IPS-NIHi7 (cell line): ENCODE measurements around the gene KCNV2.
"Not testable (repeated sequence)": the region's sequence is repeated elsewhere in the genome, so short reads cannot be mapped to it uniquely, and the experiment has no call there.

Experiments
- DNase-seq: peaks from one replicate; pipeline ENCODE4 v3.0.0; 2012; ENCODE audit warnings: mixed read lengths; ENCODE audit errors: extremely low spot score

Gene KCNV2

DNA sequence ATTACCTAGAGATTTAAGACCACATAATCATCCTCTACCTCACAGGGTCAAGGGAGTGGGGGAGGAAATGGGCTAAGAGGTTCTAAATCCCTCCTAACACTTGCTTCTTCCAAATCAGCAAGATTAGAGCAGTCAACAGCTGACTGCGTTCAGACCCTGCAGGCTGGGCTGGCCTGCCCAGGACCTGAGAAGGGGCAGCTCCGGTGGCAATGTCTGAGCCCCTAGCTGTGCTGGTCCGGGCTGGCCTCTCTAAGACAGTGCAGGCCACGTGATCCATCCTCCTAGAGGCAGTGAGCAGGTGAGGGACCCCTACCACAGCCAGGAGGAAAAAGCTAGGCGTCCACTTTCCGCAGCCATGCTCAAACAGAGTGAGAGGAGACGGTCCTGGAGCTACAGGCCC is at the start of gene KCNV2:
KCNV2 (plus strand) TSS at position 126 of the 400 bp plus-strand sequence; CDS start at position 356, 230 bp downstream.
- no peak for DNase-seq

DNA sequence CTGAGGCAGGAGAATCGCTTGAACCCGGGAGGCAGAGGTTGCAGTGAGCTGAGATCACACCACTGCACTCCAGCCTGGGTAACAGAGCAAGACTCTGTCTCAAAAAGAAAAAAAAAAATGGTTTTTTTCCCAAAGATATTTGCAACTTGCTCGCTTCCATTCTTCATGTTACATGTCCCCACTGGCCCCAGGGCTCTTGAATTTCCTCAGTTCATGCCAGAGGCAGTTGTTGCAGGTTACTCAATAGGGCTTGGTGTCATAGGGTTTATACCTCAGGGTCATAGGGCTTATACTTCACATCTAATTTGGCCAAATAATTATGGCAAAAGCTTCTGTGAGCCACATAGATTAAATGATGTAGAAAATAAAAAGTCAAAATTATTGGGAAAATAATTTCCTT is 44.1 kb upstream of the KCNV2 start:
- no peak for DNase-seq

DNA sequence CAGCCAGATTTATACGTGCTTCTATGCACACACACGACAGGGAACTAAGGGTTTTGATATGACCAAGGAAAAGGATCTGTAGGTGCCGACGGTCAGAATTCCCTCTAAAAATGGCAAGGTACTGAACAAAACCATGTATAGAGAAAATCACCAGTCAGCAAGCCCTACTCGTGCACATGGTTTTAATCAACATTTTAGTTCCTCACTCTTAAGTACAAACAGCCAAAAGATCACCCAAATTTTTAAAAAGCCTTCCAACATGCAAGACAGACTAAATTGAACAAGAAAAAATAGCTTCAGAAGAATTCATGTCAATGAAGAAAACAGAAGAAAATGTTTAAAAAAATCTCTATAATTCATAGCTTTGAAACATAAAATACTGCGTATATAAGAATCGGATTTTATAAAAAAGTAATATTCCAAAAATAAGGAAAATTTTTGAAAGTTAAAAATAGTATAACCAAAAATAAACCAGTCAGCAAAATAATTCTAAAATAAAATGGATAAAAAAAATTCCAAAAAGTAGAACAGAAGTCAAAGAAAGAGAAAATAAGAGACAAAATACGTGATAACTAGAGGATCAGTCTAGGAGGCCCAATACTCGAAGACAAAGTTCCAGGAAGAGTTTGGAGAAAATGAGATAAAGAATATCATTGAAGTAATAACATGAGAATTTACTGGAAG is 43.0 kb upstream of the KCNV2 start:
- DNase-seq = no peak

DNA sequence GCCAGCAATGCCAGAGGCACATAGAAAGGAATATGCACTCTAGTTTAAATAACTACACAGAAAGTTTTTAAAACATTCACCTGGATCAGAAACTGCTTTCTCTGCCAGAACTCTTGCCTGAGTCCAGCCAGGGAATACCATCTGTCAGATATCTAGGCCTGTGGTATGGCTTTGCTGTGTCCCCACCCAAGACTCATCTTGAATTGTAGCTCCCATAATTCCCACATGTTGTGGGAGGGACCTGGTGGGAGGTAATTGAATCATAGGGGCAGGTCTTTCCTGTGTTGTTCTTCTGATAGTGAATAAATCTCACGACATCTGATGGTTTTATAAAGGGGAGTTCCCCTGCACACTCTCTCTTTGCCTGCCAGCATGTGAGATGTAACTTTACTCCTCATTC is 41.5 kb upstream of the KCNV2 start:
- DNase-seq = no peak

DNA sequence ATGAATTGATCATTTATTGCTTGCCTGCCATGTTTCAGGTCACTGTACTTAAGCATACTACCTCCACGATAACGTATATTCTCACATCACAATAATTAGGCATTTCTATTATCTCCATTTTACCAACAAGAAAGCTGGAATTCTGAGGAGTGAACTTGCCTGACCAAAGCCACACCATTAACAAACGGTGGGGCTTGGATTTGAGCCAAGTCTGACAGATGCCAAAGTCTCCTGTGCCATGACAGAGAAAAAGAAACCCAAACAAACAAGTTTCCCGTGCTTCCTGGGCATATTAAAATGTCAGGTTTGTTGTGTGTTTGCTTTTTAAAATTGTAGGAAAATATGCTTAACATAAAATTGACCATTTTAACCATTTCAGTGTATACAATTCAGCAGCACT is 40.8 kb upstream of the KCNV2 start:
- no peak for DNase-seq

DNA sequence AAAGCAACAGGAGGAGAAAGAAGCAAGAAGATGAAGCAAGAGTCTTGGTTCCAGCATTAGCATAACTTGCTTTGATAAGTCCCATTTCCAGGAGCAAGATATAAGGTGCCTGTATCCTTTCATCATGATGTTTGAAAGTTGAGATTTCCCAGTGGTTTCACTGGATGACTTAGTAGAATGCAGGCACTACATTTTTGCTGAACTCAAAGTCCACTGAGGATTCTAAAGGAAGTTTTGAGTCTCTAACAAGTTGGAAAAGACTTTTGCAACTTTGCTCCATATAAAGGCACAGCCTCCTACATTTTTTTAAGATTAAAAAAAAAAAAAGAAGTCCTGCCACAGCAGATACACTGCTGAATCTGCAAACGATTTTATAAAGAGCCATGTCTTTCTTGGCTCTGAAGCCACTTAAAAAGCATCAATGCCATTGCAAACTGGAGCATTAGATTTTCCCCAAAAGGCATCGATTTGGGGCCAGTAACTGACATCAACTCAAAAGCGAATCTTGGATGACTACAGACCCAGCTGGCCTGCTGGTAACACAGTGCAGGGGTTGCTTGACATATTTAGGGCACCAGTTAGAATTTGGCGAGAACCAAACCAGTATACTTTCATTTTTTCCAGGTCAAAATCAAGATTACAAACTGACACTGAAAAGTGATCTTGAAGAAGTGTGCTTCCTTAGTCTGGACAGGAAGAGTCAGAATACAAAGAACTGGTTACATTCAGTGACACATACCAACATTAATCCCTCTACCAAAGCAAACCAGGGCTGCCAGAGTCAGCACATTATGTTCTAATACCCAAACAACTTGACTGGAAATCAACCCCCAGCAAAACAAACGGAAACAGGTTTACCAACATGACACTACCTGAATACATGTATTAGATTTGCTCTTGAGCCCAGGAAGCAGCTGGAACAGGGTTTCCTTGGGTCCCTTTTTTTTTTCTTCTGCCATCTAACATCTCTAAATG is 39.1 kb upstream of the KCNV2 start:
- DNase-seq = no peak

DNA sequence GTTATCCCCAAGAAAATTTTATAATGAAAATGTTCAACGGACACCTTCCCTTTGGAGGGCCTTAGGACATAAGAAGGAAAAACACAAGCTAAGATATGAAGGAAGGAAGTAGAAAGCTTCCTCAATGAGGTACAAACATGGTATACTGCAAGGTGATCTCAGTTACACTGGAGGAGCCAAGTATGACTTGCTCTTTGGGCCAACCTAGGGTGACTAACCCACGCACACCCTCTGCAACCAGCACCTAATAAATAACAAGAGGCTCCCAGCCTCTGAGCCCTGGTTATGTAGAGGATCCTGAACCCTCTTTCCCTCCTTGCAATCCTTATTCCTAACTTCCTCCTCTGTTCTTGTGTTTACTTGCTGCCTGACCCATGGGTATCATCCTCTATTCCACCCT is 38.3 kb upstream of the KCNV2 start:
- no peak for DNase-seq

DNA sequence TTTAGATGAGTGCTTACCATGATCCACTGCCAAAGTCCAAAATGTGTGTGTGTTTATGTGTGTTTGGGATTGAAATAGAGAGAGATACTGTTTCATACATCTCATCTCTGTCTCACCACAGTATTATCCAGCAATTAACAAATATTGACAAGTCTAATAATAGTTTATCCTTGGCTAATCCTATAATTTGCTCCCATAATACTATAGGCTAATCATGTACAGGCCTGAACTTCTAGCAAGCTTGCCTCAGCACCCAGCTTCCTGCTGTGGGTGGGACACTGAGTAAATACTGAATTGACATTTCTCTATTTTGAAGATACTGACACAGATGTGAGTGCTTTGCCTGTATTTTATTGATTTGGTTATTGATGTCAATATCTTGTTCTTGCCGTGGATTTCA is 35.3 kb upstream of the KCNV2 start:
- DNase-seq = no peak

DNA sequence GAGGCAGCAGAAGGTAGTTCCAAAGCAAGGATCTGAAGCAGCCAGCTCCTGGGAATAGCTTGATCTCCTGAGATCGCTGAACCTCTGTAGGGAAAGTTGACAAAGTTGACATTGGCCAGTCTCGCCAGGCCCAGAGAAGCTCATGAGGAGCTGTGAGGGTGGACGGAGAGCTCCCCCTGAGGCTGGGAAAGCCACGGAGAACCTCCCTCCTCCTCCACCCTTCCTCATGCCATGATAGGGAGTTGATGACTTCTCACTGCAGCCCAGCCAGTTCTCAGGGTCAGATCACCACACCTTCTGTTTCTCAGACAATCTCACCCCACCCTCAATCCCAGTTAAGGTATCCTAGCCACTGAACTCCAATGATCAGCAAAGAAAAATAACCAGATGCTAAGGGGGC is 30.4 kb upstream of the KCNV2 start:
- DNase-seq = no peak

DNA sequence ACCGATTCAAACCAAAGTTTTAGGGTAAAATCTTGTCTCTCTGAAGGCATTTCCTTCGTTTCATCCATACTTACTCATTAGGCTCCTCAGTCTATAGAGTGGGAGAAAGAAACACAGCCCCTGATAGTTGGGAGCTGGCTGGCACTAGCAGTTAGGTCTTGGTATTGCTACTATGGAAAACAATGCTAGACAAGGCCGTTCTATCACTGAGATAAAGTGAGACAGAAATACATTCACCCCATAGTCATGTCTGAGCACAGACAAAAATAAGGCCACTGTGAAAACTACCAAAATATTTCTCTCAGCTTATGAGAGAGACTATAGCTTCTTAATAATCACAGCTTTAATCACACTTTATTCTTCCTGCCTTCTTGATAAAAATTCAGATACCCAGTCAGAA is 28.7 kb upstream of the KCNV2 start:
- DNase-seq = no peak

DNA sequence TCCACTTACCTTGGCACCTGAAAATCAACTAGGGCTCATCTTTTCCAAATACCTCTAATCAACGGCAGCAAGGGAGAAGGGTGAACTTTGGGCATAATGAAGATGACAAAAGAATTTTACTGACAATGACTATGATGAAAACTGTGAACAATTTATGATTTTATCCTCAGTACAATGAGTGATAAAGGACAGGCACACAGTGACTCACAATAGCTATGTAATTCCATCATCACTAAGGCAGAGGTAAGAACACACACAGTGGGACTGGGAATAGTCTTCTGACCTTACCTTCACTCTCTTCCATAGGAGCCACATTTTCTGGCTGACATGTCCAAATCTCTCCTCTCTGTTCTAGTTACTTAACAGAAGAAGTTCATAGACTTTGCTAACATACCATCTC is 26.1 kb upstream of the KCNV2 start:
- DNase-seq = no peak

DNA sequence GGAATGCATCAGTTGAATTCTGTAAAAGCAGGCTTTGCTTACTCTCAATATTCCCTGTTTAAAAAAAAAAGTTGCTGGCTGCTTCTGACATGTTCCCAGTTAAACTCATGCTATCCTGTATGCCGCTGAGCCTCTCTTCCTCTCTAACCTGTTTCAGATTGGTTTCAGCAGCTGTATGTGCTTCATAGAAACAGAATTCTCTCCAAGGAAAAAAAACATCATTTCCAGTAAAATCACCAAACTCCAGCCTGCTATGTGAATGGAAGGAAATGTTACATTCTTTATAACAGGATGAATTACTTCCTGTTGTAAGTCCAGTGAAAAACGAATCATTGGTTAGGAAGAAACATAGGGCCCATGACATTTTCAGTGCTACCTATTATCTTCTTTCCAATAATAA is 25.7 kb upstream of the KCNV2 start:
- no peak for DNase-seq

DNA sequence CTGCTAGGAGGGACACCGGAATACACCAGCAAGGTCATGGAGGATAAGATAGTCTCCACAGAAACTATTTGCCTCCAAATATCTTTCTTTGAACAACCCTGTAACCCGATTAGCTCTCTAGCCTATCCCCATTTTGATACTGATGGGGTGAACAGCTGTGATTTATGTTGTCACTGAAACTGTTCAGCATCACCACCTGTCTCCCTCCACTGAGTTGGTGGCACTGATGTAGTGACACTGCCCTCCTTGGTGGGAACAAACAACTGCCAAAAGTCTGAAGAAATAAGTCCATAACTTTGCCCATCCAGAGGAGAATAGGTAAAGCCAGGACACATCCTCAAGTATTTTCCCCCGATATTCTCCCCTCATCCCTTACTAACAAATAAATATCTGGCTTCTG is 24.3 kb upstream of the KCNV2 start:
- DNase-seq = no peak

DNA sequence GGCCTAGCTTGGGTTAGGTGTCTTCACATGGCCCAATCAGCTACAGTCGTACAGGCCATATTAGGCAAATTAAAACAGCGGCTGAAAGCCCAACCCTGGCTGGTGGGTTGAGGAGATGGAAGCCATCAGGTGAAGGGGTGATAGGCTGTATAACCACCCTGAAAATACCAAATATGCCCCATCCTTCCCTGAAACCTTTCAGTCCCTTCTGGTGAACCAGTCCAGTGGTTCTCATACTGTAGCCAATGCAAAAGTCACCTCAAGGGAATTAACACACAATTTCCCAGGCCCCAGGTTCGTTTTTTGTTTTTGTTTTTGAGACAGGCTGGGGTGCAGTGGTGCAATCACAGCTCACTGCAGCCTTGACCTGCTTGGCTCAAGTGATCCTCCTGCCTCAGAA is 19.8 kb upstream of the KCNV2 start:
- no peak for DNase-seq

DNA sequence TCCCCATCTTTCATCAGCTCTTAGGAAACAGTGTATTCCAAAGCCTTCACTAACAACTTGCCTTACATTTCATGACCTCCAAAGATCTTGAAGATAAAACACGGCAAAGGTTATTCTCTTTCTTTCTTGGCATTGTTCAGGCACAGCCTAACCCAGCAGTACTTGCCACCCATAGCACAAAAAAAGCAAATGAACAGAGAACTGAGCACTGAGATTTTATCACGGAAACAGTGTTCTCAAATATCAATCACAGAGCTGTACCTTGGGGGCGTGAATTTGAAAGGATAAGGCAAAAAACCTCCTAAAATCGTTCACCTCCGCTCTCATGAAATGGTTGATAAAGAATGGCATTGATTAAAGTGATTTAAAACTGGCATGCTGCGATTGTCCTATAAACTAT is 16.9 kb upstream of the KCNV2 start:
- DNase-seq = no peak

DNA sequence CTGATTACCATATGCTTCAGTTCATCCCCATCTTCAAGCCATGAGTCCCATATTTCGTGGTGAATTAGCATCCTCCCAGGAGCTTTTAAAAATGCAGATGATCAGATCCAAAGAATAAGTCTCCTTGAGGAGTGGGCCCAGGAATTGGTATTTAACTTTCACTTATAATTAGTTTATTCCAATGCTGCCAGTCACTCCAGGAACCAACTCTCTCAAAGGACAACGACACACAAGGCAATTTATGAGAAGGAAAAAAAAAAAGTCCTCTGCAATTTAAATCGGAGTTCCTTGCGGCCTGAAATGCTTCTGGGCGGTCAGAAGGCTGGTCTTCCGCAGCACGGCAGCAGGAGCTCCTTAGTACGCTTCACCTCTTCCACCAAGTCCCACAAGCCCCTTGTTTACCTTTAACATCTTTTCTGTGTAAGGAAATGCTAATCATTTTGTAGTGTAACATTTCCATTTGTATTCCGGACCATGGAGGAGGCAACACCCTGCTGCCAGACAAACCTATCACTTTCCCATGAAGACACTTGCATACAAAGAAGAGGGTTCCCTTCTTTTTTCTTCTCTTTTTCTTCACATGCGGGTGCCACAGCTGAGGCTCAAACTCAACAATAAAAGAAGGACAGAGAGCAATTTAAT is 16.3 kb upstream of the KCNV2 start:
- DNase-seq = peak; percentile 26

DNA sequence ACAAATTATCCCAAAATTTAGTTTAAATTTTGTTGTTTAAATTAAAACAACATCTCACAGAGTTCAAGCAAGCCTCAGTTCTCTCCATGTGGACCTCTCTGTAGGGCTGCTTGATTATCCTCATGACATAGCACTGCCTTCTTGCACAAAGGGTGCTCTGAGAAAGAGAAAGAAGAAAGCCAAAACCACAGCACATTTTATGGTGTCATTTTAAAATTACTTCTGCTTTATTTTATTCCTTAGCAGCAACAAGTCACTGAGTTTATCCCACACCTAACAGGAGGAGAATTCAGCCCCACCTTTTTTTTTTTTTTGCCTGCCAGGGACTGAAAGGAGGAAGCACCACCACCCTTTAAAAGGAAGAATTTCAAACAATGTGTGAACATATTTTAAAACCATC is 12.8 kb upstream of the KCNV2 start:
- DNase-seq = no peak

DNA sequence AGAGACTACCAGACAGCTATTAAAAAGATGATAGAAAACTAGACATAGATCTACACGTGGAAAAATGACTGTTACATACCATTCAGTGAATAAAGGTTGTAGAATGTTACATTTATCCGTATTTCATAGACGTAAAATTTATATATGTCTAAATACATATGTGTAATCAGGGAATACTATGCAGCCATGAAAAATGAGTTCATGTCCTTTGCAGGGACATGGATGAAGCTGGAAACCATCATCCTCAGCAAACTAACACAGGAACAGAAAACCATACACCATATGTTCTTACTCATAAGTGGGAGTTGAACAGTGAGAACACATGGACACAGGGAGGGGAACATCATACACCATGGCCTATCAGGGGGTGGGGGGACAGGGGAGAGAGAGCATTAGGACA is 10.1 kb upstream of the KCNV2 start:
- not testable (repeated sequence) for DNase-seq

DNA sequence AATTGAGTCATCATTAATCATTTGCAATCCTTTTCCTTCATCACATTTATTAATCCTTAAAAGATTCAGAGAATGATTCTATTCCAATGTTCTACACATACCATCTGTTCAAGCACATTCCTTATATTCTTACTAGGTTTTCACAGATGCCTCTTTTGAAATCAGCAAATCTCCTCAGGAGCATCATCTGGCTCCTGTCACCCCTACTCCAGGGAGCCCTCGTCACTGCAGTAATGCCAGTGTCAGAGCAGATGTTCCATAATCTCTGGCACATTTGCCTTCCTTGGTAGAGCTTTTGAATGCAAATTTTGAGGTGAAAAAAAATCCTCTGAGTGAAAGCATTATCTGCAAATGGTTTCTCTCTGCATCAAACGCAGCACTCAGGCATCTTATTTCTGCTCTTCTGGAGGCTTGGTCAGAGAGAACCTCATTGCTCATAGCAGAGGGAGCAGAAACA is 7.6 kb upstream of the KCNV2 start:
- DNase-seq = no peak

DNA sequence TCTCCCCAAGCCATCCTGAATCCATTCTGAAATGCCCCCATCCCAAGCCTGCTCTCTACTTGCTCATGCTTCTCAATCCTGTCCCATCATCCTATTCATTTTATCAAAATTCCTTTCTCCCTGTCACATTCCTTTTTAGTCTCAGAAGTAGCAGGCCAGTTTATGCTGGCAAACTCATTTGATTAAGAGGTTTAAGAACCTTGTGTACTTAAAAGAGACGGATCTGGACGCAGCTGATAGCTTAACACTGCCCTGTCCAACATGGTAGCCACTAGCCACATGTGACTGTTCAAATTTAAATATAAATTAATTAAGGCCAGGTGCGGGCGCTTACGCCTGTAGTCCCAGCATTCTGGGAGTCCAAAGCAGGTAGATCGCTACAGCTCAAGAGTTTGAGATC is 5.6 kb upstream of the KCNV2 start:
- no peak for DNase-seq

DNA sequence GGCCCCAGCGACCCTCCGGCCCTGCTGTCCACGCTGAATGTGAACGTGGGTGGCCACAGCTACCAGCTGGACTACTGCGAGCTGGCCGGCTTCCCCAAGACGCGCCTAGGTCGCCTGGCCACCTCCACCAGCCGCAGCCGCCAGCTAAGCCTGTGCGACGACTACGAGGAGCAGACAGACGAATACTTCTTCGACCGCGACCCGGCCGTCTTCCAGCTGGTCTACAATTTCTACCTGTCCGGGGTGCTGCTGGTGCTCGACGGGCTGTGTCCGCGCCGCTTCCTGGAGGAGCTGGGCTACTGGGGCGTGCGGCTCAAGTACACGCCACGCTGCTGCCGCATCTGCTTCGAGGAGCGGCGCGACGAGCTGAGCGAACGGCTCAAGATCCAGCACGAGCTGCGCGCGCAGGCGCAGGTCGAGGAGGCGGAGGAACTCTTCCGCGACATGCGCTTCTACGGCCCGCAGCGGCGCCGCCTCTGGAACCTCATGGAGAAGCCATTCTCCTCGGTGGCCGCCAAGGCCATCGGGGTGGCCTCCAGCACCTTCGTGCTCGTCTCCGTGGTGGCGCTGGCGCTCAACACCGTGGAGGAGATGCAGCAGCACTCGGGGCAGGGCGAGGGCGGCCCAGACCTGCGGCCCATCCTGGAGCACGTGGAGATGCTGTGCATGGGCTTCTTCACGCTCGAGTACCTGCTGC is 839 bp downstream of the KCNV2 start:
- DNase-seq = no peak

DNA sequence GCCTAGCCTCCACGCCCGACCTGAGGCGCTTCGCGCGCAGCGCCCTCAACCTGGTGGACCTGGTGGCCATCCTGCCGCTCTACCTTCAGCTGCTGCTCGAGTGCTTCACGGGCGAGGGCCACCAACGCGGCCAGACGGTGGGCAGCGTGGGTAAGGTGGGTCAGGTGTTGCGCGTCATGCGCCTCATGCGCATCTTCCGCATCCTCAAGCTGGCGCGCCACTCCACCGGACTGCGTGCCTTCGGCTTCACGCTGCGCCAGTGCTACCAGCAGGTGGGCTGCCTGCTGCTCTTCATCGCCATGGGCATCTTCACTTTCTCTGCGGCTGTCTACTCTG is 1.4 kb downstream of the KCNV2 start:
- DNase-seq = no peak
